ENCODE results near the gene ABCB4. TPM values are rescaled to one million over a fixed set of nuclear protein-coding genes. Genes with fewer than 3 reads are reported as not detected.

The ABCB4 gene
- total RNA-seq, 3 donors from 2014 or later, result 0.33 to 2.8 (median 1.3) TPM

- H3K36me3 ChIP-seq, result no peaks in the 10 kb centered on the region
- DNase-seq (ENCODE audit: low spot score in 2 of 2), result no peak
These were observed 120.7 kb downstream of the ABCB4 start for GRCh38 chr7:87354749-87355148.

More at GRCh38 chr7:87354749-87355148, 120.7 kb downstream of the ABCB4 start:
- no peak overlapping the region for H3K27ac ChIP-seq
- TF ChIP-seq POLR2A (IDR thresholded peaks at IDR 0.05), result no peak
- TF ChIP-seq CTCF (IDR thresholded peaks at IDR 0.05), result no peak
- no peak for TF ChIP-seq POLR2AphosphoS5 (IDR thresholded peaks at IDR 0.05)
- H3K4me3 ChIP-seq, result no peak overlapping the region
- no peaks in the 10 kb centered on the region for H3K27me3 ChIP-seq
- no peaks in the 10 kb centered on the region for H3K4me1 ChIP-seq
- intact Hi-C loops (cut with DNase I; ENCODE audit: low total_unique reads), result no loop called here
- H3K9me3 ChIP-seq, result peaks cover 0 to 20% of the 10 kb centered on the region in 2 donors

Other genes starting within 250 kb of the ABCB4 start
- 10 to 100 TPM; 11.7 to 34.4 (median 28.8) TPM for gene CROT, start 130.0 kb downstream of the ABCB4 start, total RNA-seq
- gene ABCB1, start 125.2 kb upstream of the ABCB4 start, total RNA-seq, result 10 to 100 TPM in 2 of 3 donors, 1 to 10 TPM in 1; 3.2 to 14.9 (median 12.8) TPM
- gene RUNDC3B, start 152.7 kb upstream of the ABCB4 start, total RNA-seq, result 1 to 10 TPM; 2.0 to 4.8 (median 4.6) TPM

All from breast epithelium (tissue), 4 donors.